ENCODE results near the gene SLC20A1. TPM values are rescaled to one million over a fixed set of nuclear protein-coding genes. Genes with fewer than 3 reads are reported as not detected.
A peak's percentile ranks its signal among the peaks of the same experiment; 100 is the strongest.
"Not testable (repeated sequence)": the region's sequence is repeated elsewhere in the genome, so short reads cannot be mapped to it uniquely, and the experiment has no call there.

The SLC20A1 gene
- total RNA-seq, 2 experiments from 2014 or later: 152 to 158 TPM

GRCh38 chr2:112612283-112612682, 33.5 kb upstream of the SLC20A1 start:
- H3K4me1 Mint-ChIP-seq; CTCF ChIA-PET; DNase-seq; H3K4me3 Mint-ChIP-seq; H3K36me3 Mint-ChIP-seq (ENCODE audit: low read depth); H3K9me3 Mint-ChIP-seq; H3K27ac Mint-ChIP-seq: not testable (repeated sequence)
- POLR2A ChIA-PET: interaction anchor here (2.0 kb wide), 1 partner anchor 12 kb away, joined by 5 read pairs; no protein-coding TSS in a partner anchor
- peaks cover 38% of the 10 kb centered on the region for H3K27me3 Mint-ChIP-seq

DNA sequence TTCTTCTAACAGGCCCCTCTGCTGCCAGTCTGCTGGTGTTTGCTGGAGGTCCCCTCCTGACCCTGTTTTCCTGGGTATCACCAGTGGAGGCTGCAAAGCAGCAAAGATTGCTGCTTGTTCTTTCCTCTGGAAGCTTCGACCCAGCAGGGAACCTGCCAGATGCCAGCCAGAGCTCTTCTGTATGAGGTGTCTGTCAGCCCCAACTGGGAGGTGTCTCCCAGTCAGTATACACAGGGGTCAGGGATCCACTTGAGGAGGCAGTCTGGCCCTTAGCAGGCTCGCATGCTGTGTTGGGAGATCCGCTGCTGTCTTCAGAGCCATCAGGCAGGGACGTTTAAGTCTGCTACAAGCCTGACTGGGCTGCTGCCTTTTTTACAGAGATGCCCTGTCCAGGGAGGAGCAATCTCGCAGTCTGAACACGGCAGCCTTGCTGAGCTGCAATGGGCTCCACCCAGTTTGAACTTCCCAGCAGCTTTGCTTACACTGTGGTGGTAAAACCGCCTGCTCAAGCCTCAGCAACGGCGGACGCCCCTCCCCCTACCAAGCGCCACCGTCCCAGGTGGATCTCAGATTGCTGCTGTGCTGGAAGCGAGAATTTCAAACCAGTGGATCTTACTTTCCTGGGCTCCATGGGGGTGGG, 31.4 kb upstream of the SLC20A1 start:
- ChIA-PET CTCF (interaction anchor here (0.8 kb wide), 1 partner anchor 13 kb away, joined by 3 read pairs; no protein-coding TSS in a partner anchor), POLR2A (no interaction called here)
- Mint-ChIP-seq H3K4me3 (no peak overlapping the region), H3K36me3 (ENCODE audit: low read depth) (peaks cover 9% of the 10 kb centered on the region), H3K4me1 (no peaks in the 10 kb centered on the region), H3K27ac (no peak overlapping the region), H3K9me3 (peaks cover 8% of the 10 kb centered on the region), H3K27me3 (peaks cover 38% of the 10 kb centered on the region)
- DNase-seq: no peak

DNA sequence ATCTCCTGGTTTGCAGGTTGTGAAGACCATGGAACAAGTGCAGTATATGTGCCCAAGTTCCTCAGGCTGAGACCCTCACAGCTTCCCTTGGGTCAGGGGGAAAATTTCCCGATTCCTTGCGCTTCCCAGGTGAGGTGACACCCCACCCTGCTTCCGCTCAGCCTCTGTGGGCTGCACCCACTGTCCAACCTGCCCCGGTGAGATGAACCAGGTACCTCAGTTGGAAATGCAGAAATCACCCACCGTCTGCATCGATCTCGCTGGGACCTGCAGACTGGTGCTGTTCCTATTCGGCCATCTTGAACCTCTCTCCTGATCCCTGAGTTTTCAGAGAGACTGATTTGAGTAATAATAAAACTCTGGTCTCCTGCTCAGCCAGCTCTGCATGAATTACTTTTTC, 30.7 kb upstream of the SLC20A1 start:
- H3K27ac Mint-ChIP-seq: no peak overlapping the region
- no peak for DNase-seq
- POLR2A ChIA-PET: no interaction called here
- H3K4me3 Mint-ChIP-seq: no peak overlapping the region
- H3K4me1 Mint-ChIP-seq: no peaks in the 10 kb centered on the region
- H3K27me3 Mint-ChIP-seq: peaks cover 36% of the 10 kb centered on the region
- H3K9me3 Mint-ChIP-seq: peaks cover 6% of the 10 kb centered on the region
- CTCF ChIA-PET: interaction anchor here (0.8 to 1.5 kb wide), 2 partner anchors 14 to 15 kb away, joined by 3 to 4 read pairs; no protein-coding TSS in a partner anchor
- peaks cover 9% of the 10 kb centered on the region for H3K36me3 Mint-ChIP-seq (ENCODE audit: low read depth)

DNA sequence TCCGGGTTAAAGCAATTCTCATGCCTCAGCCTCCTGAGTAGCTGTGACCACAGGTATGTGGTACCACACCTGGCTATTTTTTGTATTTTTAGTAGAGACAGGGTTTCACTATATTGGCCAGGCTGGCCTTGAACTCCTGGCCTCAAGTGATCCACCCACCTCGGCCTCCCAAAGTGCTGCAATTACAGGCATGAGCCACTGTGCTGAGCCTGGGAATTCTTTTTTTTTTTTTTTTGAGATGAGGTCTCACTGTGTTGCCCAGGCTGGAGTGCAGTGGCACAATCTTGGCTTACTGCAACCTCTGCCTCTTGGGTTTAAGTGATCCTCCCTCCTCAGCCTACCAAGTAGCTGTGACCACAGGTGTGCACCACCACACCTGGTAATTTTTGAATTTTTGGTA, 29.9 kb upstream of the SLC20A1 start:
- POLR2A ChIA-PET; DNase-seq; H3K36me3 Mint-ChIP-seq (ENCODE audit: low read depth); H3K27ac Mint-ChIP-seq; H3K4me1 Mint-ChIP-seq; H3K4me3 Mint-ChIP-seq; H3K9me3 Mint-ChIP-seq: not testable (repeated sequence)
- peaks cover 30% of the 10 kb centered on the region for H3K27me3 Mint-ChIP-seq
- CTCF ChIA-PET: interaction anchor here (1.5 kb wide), 1 partner anchor 16 kb away, joined by 4 read pairs; no protein-coding TSS in a partner anchor

GRCh38 chr2:112618383-112618782, 27.4 kb upstream of the SLC20A1 start:
- Mint-ChIP-seq H3K4me1 (peaks cover 11% of the 10 kb centered on the region), H3K4me3 (no peak overlapping the region), H3K27ac (no peak overlapping the region), H3K36me3 (ENCODE audit: low read depth) (no peaks in the 10 kb centered on the region), H3K9me3 (no peaks in the 10 kb centered on the region), H3K27me3 (peaks cover 9% of the 10 kb centered on the region)
- ChIA-PET CTCF (interaction anchor here (1.5 kb wide), 1 partner anchor 14 kb away, joined by 7 read pairs; no protein-coding TSS in a partner anchor), POLR2A (no interaction called here)
- no peak for DNase-seq

DNA sequence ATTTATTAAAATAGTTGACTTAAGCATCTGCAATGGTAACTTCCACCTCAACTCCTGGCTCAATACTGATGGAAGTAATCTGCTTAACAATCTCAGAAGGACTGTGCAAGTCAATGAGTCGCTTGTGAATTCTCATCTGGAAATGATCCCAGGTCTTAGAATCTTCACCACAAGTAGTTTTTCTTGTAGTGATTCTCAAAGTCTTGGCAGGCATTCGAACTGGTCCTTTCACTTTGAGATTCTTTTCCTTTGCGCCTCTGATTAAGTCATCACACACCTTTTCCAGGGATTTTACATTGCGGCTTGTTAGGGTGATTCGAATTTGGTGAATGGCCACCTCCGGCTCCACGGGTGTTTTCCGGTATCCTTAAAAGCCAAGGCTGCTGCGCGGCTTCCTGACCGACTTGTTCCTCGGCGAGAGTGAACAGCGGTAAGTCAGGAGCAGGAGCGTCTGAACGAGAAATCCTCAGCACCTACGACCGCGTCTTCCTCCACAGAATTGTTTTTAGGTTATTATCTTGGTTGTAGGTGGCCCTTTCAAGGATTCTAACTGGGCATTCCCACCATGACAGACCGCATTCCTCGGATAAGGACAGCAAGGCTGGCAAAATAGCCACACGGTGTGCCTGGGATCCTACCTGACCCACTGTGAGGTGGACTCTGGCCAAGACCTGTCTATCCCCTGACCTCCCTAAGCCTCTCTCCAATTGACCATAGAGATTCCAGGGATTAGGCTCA, 23.8 kb upstream of the SLC20A1 start:
- H3K36me3 Mint-ChIP-seq (ENCODE audit: low read depth): no peaks in the 10 kb centered on the region
- POLR2A ChIA-PET: interaction anchor here (1.7 to 15.7 kb wide), 2 partner anchors 10 to 22 kb away, joined by 4 to 492 read pairs; partner anchors contain the start of gene SLC20A1
- DNase-seq: no peak
- peaks cover 44% of the 10 kb centered on the region for H3K4me1 Mint-ChIP-seq
- H3K27ac Mint-ChIP-seq: no peak overlapping the region
- CTCF ChIA-PET: interaction anchor here (1.1 kb wide), 1 partner anchor 22 kb away, joined by 3 read pairs; no protein-coding TSS in a partner anchor
- no peak overlapping the region for H3K4me3 Mint-ChIP-seq
- H3K27me3 Mint-ChIP-seq: peaks cover 2% of the 10 kb centered on the region
- no peaks in the 10 kb centered on the region for H3K9me3 Mint-ChIP-seq

DNA sequence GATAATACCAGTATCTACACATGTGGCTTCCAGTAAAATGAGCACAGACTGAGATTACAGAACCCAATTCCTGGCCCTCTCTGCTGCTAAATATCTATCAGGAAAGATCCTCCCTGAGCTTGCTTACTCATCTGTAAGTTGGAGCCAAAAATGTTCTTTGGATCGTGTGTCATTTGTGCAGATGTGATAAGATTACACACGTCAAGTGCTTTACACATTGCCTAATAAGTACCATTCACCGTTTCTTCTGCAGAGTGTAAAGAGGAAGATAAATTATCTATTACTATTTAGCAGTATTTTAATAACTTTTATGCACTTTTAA, 23.2 kb upstream of the SLC20A1 start:
- Mint-ChIP-seq H3K27me3 (peaks cover 2% of the 10 kb centered on the region), H3K27ac (no peak overlapping the region), H3K36me3 (ENCODE audit: low read depth) (no peaks in the 10 kb centered on the region), H3K9me3 (no peaks in the 10 kb centered on the region), H3K4me1 (peaks cover 49% of the 10 kb centered on the region), H3K4me3 (no peak overlapping the region)
- POLR2A ChIA-PET: interaction anchor here (1.1 to 15.7 kb wide), 2 partner anchors 22 to 33 kb away, joined by 3 to 492 read pairs; partner anchors contain the start of gene SLC20A1
- no peak for DNase-seq
- CTCF ChIA-PET: interaction anchor here (0.7 to 0.9 kb wide), 2 partner anchors 9 to 16 kb away, joined by 3 to 4 read pairs; no protein-coding TSS in a partner anchor

- Mint-ChIP-seq H3K4me3 (peak overlapping the region; percentile 60), H3K27ac (peak overlapping the region; percentile 93), H3K9me3 (no peaks in the 10 kb centered on the region), H3K4me1 (peaks cover 64% of the 10 kb centered on the region), H3K36me3 (ENCODE audit: low read depth) (no peaks in the 10 kb centered on the region), H3K27me3 (peaks cover 2% of the 10 kb centered on the region)
- peak; percentile 90 for DNase-seq
- ChIA-PET CTCF (interaction anchor here (0.8 to 12.8 kb wide), 16 partner anchors 20 to 515 kb away, joined by 3 to 221 read pairs (median 4); partner anchors contain the start of gene SLC20A1), POLR2A (interaction anchor here (0.6 to 15.7 kb wide), 16 partner anchors 10 to 152 kb away, joined by 3 to 492 read pairs (median 5); partner anchors contain the start of genes CHCHD5 and SLC20A1)
These were observed 21.6 kb upstream of the SLC20A1 start for GRCh38 chr2:112623913-112624777.

GRCh38 chr2:112625474-112626114, 20.1 kb upstream of the SLC20A1 start:
- H3K9me3 Mint-ChIP-seq: no peaks in the 10 kb centered on the region

GRCh38 chr2:112626604-112627059, 19.1 kb upstream of the SLC20A1 start:
- Mint-ChIP-seq H3K36me3 (ENCODE audit: low read depth) (no peaks in the 10 kb centered on the region), H3K4me3 (peak overlapping the region; percentile 49), H3K27me3 (no peaks in the 10 kb centered on the region), H3K27ac (peak overlapping the region; percentile 93), H3K9me3 (no peaks in the 10 kb centered on the region), H3K4me1 (peaks cover 86% of the 10 kb centered on the region)
- ChIA-PET POLR2A (interaction anchor here (0.7 to 15.7 kb wide), 16 partner anchors 7 to 124 kb away, joined by 3 to 492 read pairs (median 6); partner anchors contain the start of genes CHCHD5 and SLC20A1), CTCF (interaction anchor here (0.8 to 12.8 kb wide), 18 partner anchors 10 to 315 kb away, joined by 3 to 221 read pairs (median 6); partner anchors contain the start of genes CHCHD5 and SLC20A1)
- peak; percentile 75 for DNase-seq

More at GRCh38 chr2:112625474-112626114, 20.1 kb upstream of the SLC20A1 start:
- H3K27me3 Mint-ChIP-seq: peaks cover 2% of the 10 kb centered on the region
- peak overlapping the region; percentile 93 for H3K27ac Mint-ChIP-seq
- CTCF ChIA-PET: interaction anchor here (0.7 to 12.8 kb wide), 27 partner anchors 8 to 548 kb away, joined by 3 to 221 read pairs (median 5); partner anchors contain the start of genes CHCHD5, PSD4 and SLC20A1
- POLR2A ChIA-PET: interaction anchor here (0.7 to 15.7 kb wide), 16 partner anchors 8 to 125 kb away, joined by 3 to 492 read pairs (median 6); partner anchors contain the start of genes CHCHD5 and SLC20A1
- DNase-seq: no peak
- peak overlapping the region; percentile 49 for H3K4me3 Mint-ChIP-seq
- no peaks in the 10 kb centered on the region for H3K36me3 Mint-ChIP-seq (ENCODE audit: low read depth)
- peaks cover 78% of the 10 kb centered on the region for H3K4me1 Mint-ChIP-seq

DNA sequence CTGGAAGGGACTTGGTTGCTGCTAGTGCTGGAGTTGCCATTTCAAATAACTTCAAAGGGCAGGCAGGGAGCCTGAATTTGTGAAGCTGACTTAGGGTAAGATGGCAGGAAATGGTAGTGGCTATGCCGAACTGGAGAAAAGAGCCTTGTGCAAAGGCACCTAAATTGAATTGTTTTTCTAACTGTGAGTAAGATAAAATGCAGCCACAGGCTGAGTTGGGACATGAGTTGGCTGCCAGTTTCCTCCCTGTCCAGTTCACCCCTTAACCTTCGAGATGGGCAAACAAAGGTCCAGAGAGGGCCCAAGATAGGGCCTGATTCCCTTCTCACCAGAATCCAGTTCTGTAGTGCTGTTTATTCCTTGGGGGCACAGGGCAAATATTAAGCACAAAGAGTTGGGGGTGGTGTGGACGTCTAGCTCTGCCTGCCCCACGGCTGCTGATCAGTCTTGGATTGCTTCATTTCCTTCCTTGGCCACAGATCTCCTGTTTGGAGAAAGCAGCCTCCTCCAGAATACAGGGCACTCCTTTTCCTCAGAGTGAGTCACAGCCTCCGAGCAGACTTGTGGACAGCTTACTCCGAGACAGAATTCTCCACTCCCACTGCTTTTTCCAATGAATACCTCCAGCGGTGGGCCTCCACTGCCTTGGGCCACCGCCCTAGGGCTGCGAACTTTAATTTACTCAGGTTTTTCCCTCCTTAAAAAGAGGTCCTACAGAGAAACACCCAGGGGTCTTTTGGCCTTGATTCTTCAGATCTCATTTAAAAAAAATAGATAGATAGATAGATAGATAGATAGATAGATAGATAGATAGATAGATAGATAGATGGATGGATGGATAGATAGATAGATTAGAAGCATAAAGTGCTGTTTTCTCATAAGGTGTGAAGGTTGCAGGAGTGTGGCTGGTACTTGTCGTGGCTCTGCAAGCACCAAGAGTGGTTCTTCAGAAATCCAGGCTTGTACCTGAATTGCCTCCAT, 18.4 kb upstream of the SLC20A1 start:
- POLR2A ChIA-PET: interaction anchor here (0.7 to 15.7 kb wide), 13 partner anchors 9 to 123 kb away, joined by 3 to 492 read pairs (median 3); partner anchors contain the start of gene SLC20A1
- peaks cover 87% of the 10 kb centered on the region for H3K4me1 Mint-ChIP-seq
- peak overlapping the region; percentile 93 for H3K27ac Mint-ChIP-seq
- H3K36me3 Mint-ChIP-seq (ENCODE audit: low read depth): no peaks in the 10 kb centered on the region
- no peaks in the 10 kb centered on the region for H3K27me3 Mint-ChIP-seq
- CTCF ChIA-PET: interaction anchor here (0.6 to 12.8 kb wide), 18 partner anchors 9 to 314 kb away, joined by 3 to 221 read pairs (median 6); partner anchors contain the start of genes CHCHD5 and SLC20A1
- H3K9me3 Mint-ChIP-seq: no peaks in the 10 kb centered on the region
- DNase-seq: no peak
- peak overlapping the region; percentile 49 for H3K4me3 Mint-ChIP-seq

Data from activated CD4-positive, alpha-beta memory T cell treated with anti-CD3 and anti-CD28 coated beads, Interleukin-2, amount 10 ng/mL, durations not matched to agents 7 days and 5 days (primary cell).